ENCODE results near the gene CCDC185.

- TF ChIP-seq EZH2 (IDR thresholded peaks at IDR 0.05; ENCODE audit: insufficient read depth, poor library complexity, severe bottlenecking) (no peak), EZH2phosphoT487 (IDR thresholded peaks at IDR 0.05; ENCODE audit: insufficient read depth, low read depth) (no peak)
Measured at GRCh38 chr1:223429821-223430220, 36.6 kb downstream of the CCDC185 start.
